CD14-positive monocyte (primary cell): Measurements from ENCODE around the gene NDUFS5. TPM values are rescaled to one million over a fixed set of nuclear protein-coding genes. Genes with fewer than 3 reads are reported as not detected.
"Not testable (repeated sequence)": the region's sequence is repeated elsewhere in the genome, so short reads cannot be mapped to it uniquely, and the experiment has no call there.

Source experiments
- DNase-seq, 3 donors: peaks; one replicate each; pipeline ENCODE4 v3.0.0-alpha.2; 2011 to 2022
- H2AFZ ChIP-seq: 2 replicates; pipeline ENCODE4 v1.6.0; 2012; ENCODE audit warnings: mild to moderate bottlenecking, low read depth, low read length, inconsistent platforms; ENCODE audit not compliant: insufficient read depth, poor library complexity, severe bottlenecking
- H3K27ac ChIP-seq, 2 donors: 1 replicate in 1 of 2; 2 replicates in 1 of 2; pipeline ENCODE4 v1.5.1; 2012 to 2013; ENCODE audit warnings: low read length in 2 of 2, control low read depth in 1 of 2, inconsistent platforms in 1 of 2, low read depth in 1 of 2, mild to moderate bottlenecking in 1 of 2
- H3K27me3 ChIP-seq, 2 donors: one replicate each; pipeline versions ENCODE4 v1.6.0 to v1.6.1; 2011 to 2013; ENCODE audit warnings: low read length in 2 of 2; ENCODE audit not compliant: control insufficient read depth in 2 of 2, insufficient read depth in 2 of 2
- H3K36me3 ChIP-seq, 2 donors: replicated peaks in 1 of 2; 1 replicate in 1 of 2; 2 replicates in 1 of 2; pipeline versions ENCODE4 v1.5.1 to v1.6.1; 2012 to 2013; ENCODE audit warnings: low read length in 2 of 2, control low read depth in 1 of 2, inconsistent platforms in 1 of 2, mild to moderate bottlenecking in 1 of 2; ENCODE audit not compliant: insufficient read depth in 2 of 2, control insufficient read depth in 1 of 2
- H3K4me1 ChIP-seq, 2 donors: 1 replicate in 1 of 2; 2 replicates in 1 of 2; pipeline versions ENCODE4 v1.5.1 to v1.6.1; 2012 to 2013; ENCODE audit warnings: low read length in 2 of 2, control low read depth in 1 of 2, inconsistent platforms in 1 of 2, mild to moderate bottlenecking in 1 of 2, moderate library complexity in 1 of 2; ENCODE audit not compliant: insufficient read depth in 2 of 2, control insufficient read depth in 1 of 2
- H3K4me2 ChIP-seq: replicated peaks from 2 replicates; pipeline ENCODE3; 2012; ENCODE audit warnings: low read length, moderate library complexity, mild to moderate bottlenecking; ENCODE audit not compliant: poor library complexity, severe bottlenecking; ENCODE audit errors: extremely low read depth
- H3K4me3 ChIP-seq, 3 experiments: fragments of 200-600 bp in 1 of 3; sonication (generic) in 1 of 3; replicated peaks in 1 of 3; 1 replicate in 2 of 3; 2 replicates in 1 of 3; pipeline ENCODE4 v1.5.1; 2011 to 2013; ENCODE audit warnings: low read length in 3 of 3, mild to moderate bottlenecking in 3 of 3, control low read depth in 2 of 3, low read depth in 2 of 3, inconsistent platforms in 1 of 3, moderate library complexity in 1 of 3
- H3K79me2 ChIP-seq: 2 replicates; pipeline ENCODE4 v1.6.0; 2012; ENCODE audit warnings: mild to moderate bottlenecking, control low read depth, inconsistent platforms, low read length, moderate library complexity; ENCODE audit not compliant: insufficient read depth
- H3K9ac ChIP-seq: 2 replicates; pipeline ENCODE4 v1.6.0; 2017; ENCODE audit warnings: low read length, mild to moderate bottlenecking; ENCODE audit not compliant: insufficient read depth, poor library complexity, severe bottlenecking
- H3K9me3 ChIP-seq, 2 donors: replicated peaks in 1 of 2; 1 replicate in 1 of 2; 2 replicates in 1 of 2; pipeline versions ENCODE4 v1.5.1 to v1.6.1; 2012 to 2013; ENCODE audit warnings: low read length in 2 of 2, control low read depth in 1 of 2; ENCODE audit not compliant: control insufficient read depth in 1 of 2, insufficient read depth in 1 of 2
- H4K20me1 ChIP-seq: 2 replicates; pipeline ENCODE4 v1.6.0; 2012; ENCODE audit warnings: mild to moderate bottlenecking, low read length, control low read depth, moderate library complexity; ENCODE audit not compliant: insufficient read depth
- H3K27ac Mint-ChIP-seq, 7 donors: one replicate each; pipeline ENCODE4 v1.8.0; 2020; ENCODE audit warnings: mild to moderate bottlenecking in 7 of 7, mixed read lengths in 7 of 7, moderate library complexity in 6 of 7, inconsistent platforms in 2 of 7
- H3K27me3 Mint-ChIP-seq, 3 donors: one replicate each; pipeline ENCODE4 v1.8.0; 2021 to 2022; ENCODE audit warnings: low read depth in 3 of 3, mild to moderate bottlenecking in 3 of 3, mixed read lengths in 3 of 3, moderate library complexity in 3 of 3, inconsistent platforms in 1 of 3
- H3K36me3 Mint-ChIP-seq, 2 donors: one replicate each; pipeline ENCODE4 v1.8.0; 2020; ENCODE audit warnings: mixed read lengths in 2 of 2, inconsistent platforms in 1 of 2, mild to moderate bottlenecking in 1 of 2
- H3K4me1 Mint-ChIP-seq: one replicate; pipeline ENCODE4 v1.8.0; 2020; ENCODE audit warnings: mild to moderate bottlenecking, mixed read lengths
- H3K4me3 Mint-ChIP-seq, 2 donors: one replicate each; pipeline ENCODE4 v1.8.0; 2020; ENCODE audit warnings: mild to moderate bottlenecking in 2 of 2, mixed read lengths in 2 of 2, moderate library complexity in 1 of 2
- H3K9me3 Mint-ChIP-seq, 7 donors: one replicate each; pipeline ENCODE4 v1.8.0; 2020 to 2022; ENCODE audit warnings: mixed read lengths in 7 of 7, mild to moderate bottlenecking in 6 of 7, moderate library complexity in 6 of 7, inconsistent platforms in 2 of 7
- CTCF ChIP-seq: fragments of 200-600 bp; IDR thresholded peaks from one replicate; pipeline ENCODE4 v1.8.0; 2022; ENCODE audit warnings: antibody characterized with exemption, mild to moderate bottlenecking
- WGBS: methylation state at CpG from one replicate; pipeline ENCODE4 v1.1.5; 2013; ENCODE audit warnings: missing lambda C conversion rate; ENCODE audit not compliant: insufficient coverage; 5-methylcytosine and 5-hydroxymethylcytosine counted together
- intact Hi-C, 2 donors: fragments of 100-400 bp; cut with micrococcal nuclease; formaldehyde crosslinking; loops; one replicate each; pipeline versions ENCODE4 v1.15.0 to v1.15.1; 2023
- polyA plus RNA-seq, 3 donors: library from polyadenylated mRNA; depleted of rRNA in 1 of 3; unstranded in 2 of 3; stranded (reverse) in 1 of 3; fragments of 300-500 nt in 2 of 3; fragments of >200 nt in 1 of 3; fragmentation: Illumina TruSeq in 2 of 3; gene quantifications; 1 replicate in 2 of 3; 2 replicates in 1 of 3; pipeline ENCODE4 v1.2.3, GENCODE V29; 2012 to 2021

The NDUFS5 gene
- polyA plus RNA-seq, 3 donors = 119 to 463 (median 393) TPM

GRCh38 chr1:39063775-39064174 is 37.6 kb downstream of the NDUFS5 start:
- Mint-ChIP-seq H3K27me3 (peaks cover 0 to 2% (median 2%) of the 10 kb centered on the region in 3 donors), H3K4me1 (peaks cover 9% of the 10 kb centered on the region), H3K4me3 (peak overlapping the region in 1 of 2 donors; percentile 42), H3K27ac (peak overlapping the region; percentile 22 to 88 (median 78)), H3K9me3 (peaks cover 0 to 13% (median 9%) of the 10 kb centered on the region in 7 donors), H3K36me3 (no peaks in the 10 kb centered on the region)
- no peaks in the 10 kb centered on the region for H3K79me2 ChIP-seq
- H3K27me3 ChIP-seq = no peaks in the 10 kb centered on the region
- no peak overlapping the region for H3K4me3 ChIP-seq
- H4K20me1 ChIP-seq = no peaks in the 10 kb centered on the region
- peak in 2 of 3 donors; percentile 17 to 26 for DNase-seq
- H3K36me3 ChIP-seq = no peaks in the 10 kb centered on the region
- H3K4me2 ChIP-seq = no peak overlapping the region
- H3K27ac ChIP-seq = peak overlapping the region in 1 of 2 donors; percentile 13
- peaks cover 0 to 9% of the 10 kb centered on the region in 2 donors for H3K9me3 ChIP-seq
- no peak for TF ChIP-seq CTCF
- no peak overlapping the region for H3K9ac ChIP-seq
- intact Hi-C loops = no loop called here
- peaks cover 13 to 14% of the 10 kb centered on the region in 2 donors for H3K4me1 ChIP-seq
- WGBS = no CpG with 5 or more reads among the region's 6 CpGs
- no peak overlapping the region for H2AFZ ChIP-seq

- Histone ChIP-seq H3K27ac (no peak overlapping the region), H3K36me3 (no peaks in the 10 kb centered on the region), H3K27me3 (no peaks in the 10 kb centered on the region), H3K4me3 (no peak overlapping the region), H3K9me3 (peaks cover 0 to 9% of the 10 kb centered on the region in 2 donors), H3K9ac (no peak overlapping the region), H4K20me1 (no peaks in the 10 kb centered on the region), H3K4me1 (peaks cover 13 to 14% of the 10 kb centered on the region in 2 donors), H3K4me2 (no peak overlapping the region), H3K79me2 (no peaks in the 10 kb centered on the region), H2AFZ (no peak overlapping the region)
- Mint-ChIP-seq H3K9me3 (peaks cover 2 to 13% (median 9%) of the 10 kb centered on the region in 7 donors), H3K27ac (no peak overlapping the region), H3K4me1 (peaks cover 9% of the 10 kb centered on the region), H3K4me3 (no peak overlapping the region), H3K27me3 (peaks cover 0 to 2% (median 2%) of the 10 kb centered on the region in 3 donors), H3K36me3 (no peaks in the 10 kb centered on the region)
- no CpG with 5 or more reads among the region's 3 CpGs for WGBS
- TF ChIP-seq CTCF = no peak
- intact Hi-C loops = no loop called here
- no peak for DNase-seq
These were observed 39.4 kb downstream of the NDUFS5 start for GRCh38 chr1:39065542-39065941.

- H3K27ac ChIP-seq = not testable (repeated sequence)
- 100% methylated on average over 1 of the region's 7 CpGs for WGBS
These were observed 42.1 kb downstream of the NDUFS5 start for GRCh38 chr1:39068227-39068626.

More at GRCh38 chr1:39068227-39068626, 42.1 kb downstream of the NDUFS5 start:
- H3K4me3 ChIP-seq, H3K4me3 Mint-ChIP-seq, H3K4me1 Mint-ChIP-seq, intact Hi-C loops, H3K27me3 ChIP-seq, H3K4me2 ChIP-seq, H3K79me2 ChIP-seq, H3K9ac ChIP-seq, H3K36me3 Mint-ChIP-seq, H3K27me3 Mint-ChIP-seq, H2AFZ ChIP-seq, H3K36me3 ChIP-seq, DNase-seq, H3K27ac Mint-ChIP-seq, H4K20me1 ChIP-seq: not testable (repeated sequence)
- Histone ChIP-seq H3K9me3 (peaks cover 0 to 12% of the 10 kb centered on the region in 2 donors), H3K4me1 (peaks cover 13 to 14% of the 10 kb centered on the region in 2 donors)
- H3K9me3 Mint-ChIP-seq = peaks cover 2 to 21% (median 16%) of the 10 kb centered on the region in 7 donors
